AG04449 (cell line): ENCODE results near the gene TRABD2B.

Experiments
- CTCF ChIA-PET: fragments of 350-600 bp; formaldehyde crosslinking; extraction: SDS; loops from one replicate; lab custom pipeline; 2021; ENCODE audit warnings: antibody characterized with exemption; lab: Yijun Ruan, JAX
- POLR2A ChIA-PET: fragments of 400-600, 350-600 bp; formaldehyde crosslinking; extraction: SDS; loops from one replicate; lab custom pipeline; 2020; ENCODE audit warnings: antibody characterized with exemption, inconsistent platforms; lab: Yijun Ruan, JAX
- DNase-seq: peaks from one replicate; pipeline ENCODE4 v3.0.0-alpha.2; 2010; ENCODE audit warnings: low read depth, low spot score
- H3K4me3 ChIP-seq: 2 replicates; pipeline ENCODE4 v1.5.1; 2011; ENCODE audit warnings: low read depth, mild to moderate bottlenecking, control low read depth, low read length
- TF ChIP-seq, protein P1 (sequence below): IDR thresholded peaks from one replicate; pipeline ENCODE4 v1.5.1; 2011; ENCODE audit warnings: mild to moderate bottlenecking, moderate library complexity, low read length, control low read depth, inconsistent platforms; ENCODE audit not compliant: insufficient read depth; ENCODE audit errors: missing control alignments

Gene TRABD2B

DNA sequence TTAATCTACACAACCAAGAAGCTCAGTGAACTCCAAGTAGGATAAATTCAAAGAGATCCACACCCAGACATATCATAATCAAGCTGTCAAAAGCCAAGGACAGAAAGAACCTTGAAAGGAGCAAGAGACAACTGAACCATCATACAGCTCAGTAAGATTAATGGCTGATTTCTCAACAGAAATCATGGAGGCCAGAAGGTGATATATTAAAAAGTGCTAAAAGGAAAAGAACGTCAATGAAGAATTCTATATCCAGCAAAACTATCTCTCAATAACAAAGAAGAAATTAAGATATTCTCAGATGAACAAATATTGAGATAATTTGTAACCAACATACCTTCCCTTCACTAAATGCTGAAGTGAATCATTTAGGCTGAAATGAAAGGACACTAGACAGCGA, 161.8 kb downstream of the TRABD2B start:
- ChIA-PET CTCF (interaction anchor here (0.5 kb wide), 1 partner anchor 146 kb away, joined by 3 read pairs; no protein-coding TSS in a partner anchor), POLR2A (no interaction called here)
- H3K4me3 ChIP-seq, result no peak overlapping the region
- DNase-seq, result no peak
- TF ChIP-seq, protein P1, sequence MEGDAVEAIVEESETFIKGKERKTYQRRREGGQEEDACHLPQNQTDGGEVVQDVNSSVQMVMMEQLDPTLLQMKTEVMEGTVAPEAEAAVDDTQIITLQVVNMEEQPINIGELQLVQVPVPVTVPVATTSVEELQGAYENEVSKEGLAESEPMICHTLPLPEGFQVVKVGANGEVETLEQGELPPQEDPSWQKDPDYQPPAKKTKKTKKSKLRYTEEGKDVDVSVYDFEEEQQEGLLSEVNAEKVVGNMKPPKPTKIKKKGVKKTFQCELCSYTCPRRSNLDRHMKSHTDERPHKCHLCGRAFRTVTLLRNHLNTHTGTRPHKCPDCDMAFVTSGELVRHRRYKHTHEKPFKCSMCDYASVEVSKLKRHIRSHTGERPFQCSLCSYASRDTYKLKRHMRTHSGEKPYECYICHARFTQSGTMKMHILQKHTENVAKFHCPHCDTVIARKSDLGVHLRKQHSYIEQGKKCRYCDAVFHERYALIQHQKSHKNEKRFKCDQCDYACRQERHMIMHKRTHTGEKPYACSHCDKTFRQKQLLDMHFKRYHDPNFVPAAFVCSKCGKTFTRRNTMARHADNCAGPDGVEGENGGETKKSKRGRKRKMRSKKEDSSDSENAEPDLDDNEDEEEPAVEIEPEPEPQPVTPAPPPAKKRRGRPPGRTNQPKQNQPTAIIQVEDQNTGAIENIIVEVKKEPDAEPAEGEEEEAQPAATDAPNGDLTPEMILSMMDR, result no peak

DNA sequence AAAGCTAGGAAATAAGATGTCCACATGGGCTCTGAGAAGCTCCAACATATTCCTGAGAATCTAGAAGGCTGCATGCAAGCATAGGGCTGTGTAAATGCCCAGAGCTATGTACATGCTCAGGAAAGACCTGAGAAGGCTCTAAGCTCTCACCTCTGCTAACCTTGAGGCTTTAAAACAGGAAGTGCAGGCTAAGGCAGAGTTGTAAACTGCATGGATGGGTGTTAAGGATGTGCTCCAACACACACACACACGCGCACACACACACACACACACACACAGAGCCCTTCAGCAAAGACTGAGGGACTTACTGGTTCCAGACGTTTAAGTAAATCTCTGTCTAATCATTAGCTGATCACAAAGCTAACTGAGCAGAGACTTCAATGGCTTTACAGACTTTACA, 162.9 kb downstream of the TRABD2B start:
- no peak for DNase-seq
- POLR2A ChIA-PET, result no interaction called here
- CTCF ChIA-PET, result no interaction called here
- no peak overlapping the region for H3K4me3 ChIP-seq
- TF ChIP-seq, protein P1, result no peak

DNA sequence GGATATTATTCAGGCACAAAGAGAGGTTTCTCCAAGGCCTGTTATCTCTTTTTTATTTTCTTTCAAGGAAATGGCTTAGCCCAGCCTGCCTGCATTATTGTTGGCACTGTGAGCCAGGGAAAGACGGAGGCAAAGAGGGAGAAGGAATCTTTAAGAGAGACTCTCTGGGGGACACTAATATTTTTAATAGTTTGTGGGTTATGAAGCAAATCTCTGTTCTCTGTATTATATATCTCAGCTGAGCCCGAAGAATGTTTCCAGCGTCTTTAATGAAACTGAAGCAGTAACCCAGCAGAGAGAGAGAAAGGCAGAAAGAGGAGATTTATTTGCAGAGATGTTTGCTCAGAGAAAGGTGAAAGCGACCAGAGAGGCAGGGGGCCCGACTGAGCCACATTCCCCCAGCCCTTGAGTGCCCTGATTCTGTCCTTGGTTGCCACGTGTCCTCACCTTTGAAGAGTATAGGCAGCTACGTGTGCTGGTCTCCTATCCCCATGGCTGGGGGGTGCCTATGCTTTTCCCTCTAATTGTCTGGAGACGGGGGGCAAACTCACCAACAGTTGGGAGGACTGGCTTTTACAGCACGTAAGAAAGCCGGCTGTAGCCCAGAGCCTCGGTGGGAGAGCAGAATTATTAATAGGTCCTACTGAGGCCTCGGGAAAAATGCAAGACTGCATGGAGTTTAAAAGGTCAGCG, 166.4 kb downstream of the TRABD2B start:
- ChIA-PET POLR2A (no interaction called here), CTCF (no interaction called here)
- DNase-seq, result no peak
- H3K4me3 ChIP-seq, result no peak overlapping the region
- TF ChIP-seq, protein P1, result no peak

DNA sequence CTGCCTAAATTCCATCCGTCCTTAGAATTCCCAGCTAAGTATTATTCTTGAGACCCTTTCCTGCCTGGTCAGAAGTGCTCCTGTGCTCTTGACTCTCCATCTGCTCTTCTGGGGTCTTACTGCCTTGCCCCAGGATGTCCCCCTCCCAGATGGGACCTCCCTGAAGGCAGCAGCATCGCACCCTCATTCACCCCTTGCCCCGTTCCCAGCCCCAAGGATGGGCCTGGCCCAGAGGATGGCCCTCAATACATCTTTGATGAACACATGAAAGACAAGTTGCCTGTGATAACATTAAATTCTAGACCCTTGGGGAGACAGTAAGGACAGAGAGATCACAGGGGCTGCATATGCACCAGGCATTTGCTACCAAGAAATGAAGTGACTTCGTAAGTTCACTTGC, 167.2 kb downstream of the TRABD2B start:
- DNase-seq, result no peak
- H3K4me3 ChIP-seq, result no peak overlapping the region
- POLR2A ChIA-PET, result no interaction called here
- CTCF ChIA-PET, result no interaction called here
- TF ChIP-seq, protein P1, result no peak

DNA sequence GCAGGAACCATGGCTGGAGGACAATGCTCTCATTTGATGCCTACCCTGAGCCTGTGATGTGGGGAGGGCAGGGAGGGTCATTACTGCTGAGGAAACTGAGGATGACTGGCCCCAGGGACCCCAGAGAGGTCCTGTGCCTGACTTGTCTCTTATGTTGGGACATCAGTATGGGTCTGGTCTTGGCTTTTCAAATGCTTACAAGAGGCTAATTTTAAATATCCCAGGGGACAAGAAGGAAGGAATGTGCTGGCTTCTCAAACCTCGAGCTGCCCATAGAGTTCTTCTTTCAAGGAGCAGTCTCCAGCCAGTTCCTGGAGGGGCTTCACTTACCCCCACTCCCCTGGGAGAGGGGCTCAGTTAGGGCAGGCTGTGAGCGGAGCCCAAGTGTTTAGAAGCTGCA, 168.2 kb downstream of the TRABD2B start:
- TF ChIP-seq, protein P1, result no peak
- ChIA-PET CTCF (no interaction called here), POLR2A (no interaction called here)
- no peak for DNase-seq
- no peak overlapping the region for H3K4me3 ChIP-seq

DNA sequence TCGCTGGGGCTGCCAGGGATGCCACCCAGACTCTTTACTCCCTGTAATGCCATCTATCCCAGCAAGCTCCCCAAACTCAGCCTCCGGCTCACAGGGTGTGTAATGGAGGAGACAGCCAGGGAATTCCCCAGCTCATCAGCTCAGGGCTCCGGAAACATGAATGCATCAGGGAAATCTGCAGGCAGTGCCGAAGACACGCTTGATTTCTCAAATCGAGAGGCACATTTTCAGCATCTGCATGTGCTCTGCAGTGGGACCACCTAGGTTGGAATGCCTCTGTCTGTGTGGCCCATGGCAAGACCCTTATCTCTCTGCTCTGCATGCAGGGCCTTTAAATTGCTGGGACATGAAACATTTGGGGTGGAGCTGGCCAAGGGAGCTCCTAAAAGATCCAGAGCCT, 170.1 kb downstream of the TRABD2B start:
- ChIA-PET POLR2A (no interaction called here), CTCF (no interaction called here)
- DNase-seq, result no peak
- H3K4me3 ChIP-seq, result no peak overlapping the region
- TF ChIP-seq, protein P1, result no peak
